ENCODE results near the gene H3-3A.

DNA sequence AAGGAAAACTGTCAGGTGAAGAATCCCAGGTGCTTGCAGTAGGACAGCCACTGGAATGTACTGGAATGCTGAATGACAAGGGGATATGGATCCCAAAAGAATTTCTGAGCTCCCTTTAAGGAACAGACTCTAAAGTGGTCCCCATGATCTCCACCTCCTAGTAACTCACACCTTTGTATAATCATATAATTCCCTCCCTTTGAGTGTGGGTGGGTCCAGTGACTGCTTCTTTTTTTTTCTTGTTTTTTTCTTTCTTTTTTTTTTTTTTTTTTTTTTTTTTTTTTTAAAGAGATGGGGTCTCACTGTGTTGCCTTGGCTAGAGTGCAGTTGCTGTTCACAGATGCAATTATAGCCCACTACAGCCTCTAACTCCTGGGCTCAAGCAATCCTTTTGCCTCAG, 28.5 kb upstream of the H3-3A start:
- TF ChIP-seq EZH2phosphoT487 (IDR thresholded peaks at IDR 0.05; ENCODE audit: low read length) = no peak
- TF ChIP-seq, protein P1, sequence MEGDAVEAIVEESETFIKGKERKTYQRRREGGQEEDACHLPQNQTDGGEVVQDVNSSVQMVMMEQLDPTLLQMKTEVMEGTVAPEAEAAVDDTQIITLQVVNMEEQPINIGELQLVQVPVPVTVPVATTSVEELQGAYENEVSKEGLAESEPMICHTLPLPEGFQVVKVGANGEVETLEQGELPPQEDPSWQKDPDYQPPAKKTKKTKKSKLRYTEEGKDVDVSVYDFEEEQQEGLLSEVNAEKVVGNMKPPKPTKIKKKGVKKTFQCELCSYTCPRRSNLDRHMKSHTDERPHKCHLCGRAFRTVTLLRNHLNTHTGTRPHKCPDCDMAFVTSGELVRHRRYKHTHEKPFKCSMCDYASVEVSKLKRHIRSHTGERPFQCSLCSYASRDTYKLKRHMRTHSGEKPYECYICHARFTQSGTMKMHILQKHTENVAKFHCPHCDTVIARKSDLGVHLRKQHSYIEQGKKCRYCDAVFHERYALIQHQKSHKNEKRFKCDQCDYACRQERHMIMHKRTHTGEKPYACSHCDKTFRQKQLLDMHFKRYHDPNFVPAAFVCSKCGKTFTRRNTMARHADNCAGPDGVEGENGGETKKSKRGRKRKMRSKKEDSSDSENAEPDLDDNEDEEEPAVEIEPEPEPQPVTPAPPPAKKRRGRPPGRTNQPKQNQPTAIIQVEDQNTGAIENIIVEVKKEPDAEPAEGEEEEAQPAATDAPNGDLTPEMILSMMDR (IDR thresholded peaks at IDR 0.05; ENCODE audit: low read length) = no peak
